ENCODE data around the gene COX7B2.

DNA sequence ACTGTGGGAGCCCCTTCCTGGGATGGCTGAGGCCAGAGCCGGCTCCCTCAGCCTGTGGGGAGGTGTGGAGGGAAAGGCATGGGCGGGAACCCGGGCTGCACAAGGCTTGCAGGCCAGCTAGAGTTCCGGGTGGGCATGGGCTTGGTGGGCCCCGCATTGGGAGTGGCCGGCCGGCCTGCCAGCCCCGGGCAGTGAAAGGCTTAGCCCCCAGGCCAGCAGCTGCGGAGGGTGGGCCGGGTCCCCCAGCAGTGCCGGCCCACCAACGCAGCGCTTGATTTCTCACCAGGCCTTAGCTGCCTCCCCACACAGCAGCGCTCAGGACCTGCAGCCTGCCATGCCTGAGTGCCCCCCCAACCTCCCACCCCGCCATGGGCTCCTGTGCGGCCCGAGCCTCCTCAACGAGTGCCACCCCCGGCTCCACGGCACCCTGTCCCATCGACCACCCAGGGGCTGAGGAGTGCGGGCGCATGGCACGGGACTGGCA lies 78.0 kb downstream of the COX7B2 start:
- TF ChIP-seq, protein P1, sequence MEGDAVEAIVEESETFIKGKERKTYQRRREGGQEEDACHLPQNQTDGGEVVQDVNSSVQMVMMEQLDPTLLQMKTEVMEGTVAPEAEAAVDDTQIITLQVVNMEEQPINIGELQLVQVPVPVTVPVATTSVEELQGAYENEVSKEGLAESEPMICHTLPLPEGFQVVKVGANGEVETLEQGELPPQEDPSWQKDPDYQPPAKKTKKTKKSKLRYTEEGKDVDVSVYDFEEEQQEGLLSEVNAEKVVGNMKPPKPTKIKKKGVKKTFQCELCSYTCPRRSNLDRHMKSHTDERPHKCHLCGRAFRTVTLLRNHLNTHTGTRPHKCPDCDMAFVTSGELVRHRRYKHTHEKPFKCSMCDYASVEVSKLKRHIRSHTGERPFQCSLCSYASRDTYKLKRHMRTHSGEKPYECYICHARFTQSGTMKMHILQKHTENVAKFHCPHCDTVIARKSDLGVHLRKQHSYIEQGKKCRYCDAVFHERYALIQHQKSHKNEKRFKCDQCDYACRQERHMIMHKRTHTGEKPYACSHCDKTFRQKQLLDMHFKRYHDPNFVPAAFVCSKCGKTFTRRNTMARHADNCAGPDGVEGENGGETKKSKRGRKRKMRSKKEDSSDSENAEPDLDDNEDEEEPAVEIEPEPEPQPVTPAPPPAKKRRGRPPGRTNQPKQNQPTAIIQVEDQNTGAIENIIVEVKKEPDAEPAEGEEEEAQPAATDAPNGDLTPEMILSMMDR (IDR thresholded peaks at IDR 0.05; ENCODE audit: low read depth, low read length) = no peak
- TF ChIP-seq EZH2phosphoT487 (IDR thresholded peaks at IDR 0.05; ENCODE audit: low read depth) = no peak

All from OCI-LY3 (cell line).